GM12878 (cell line): ENCODE measurements around the gene CALHM2. TPM values are rescaled to one million over a fixed set of nuclear protein-coding genes. Genes with fewer than 3 reads are reported as not detected.

Experiments used
- ATAC-seq: fragments of 200-7000 bp; cut with Tn5 transposase; 3 replicates; pipeline ENCODE4 v1.9.1; 2020; ENCODE audit warnings: mild to moderate bottlenecking, moderate library complexity
- BruUV-seq: library from RNA; stranded (reverse); fragments of 400-500 nt; replicated peaks from 2 replicates; lab custom pipeline; 2021; lab: Mats Ljungman, UMichigan
- CTCF ChIA-PET: fragments of 300-600 bp; sonication (Branson Sonifier 250); formaldehyde crosslinking; extraction: SDS; loops from one replicate; lab custom pipeline; 2021; ENCODE audit warnings: inconsistent platforms; lab: Yijun Ruan, JAX
- POLR2A ChIA-PET: fragments of 350-600 bp; formaldehyde crosslinking; extraction: SDS; loops from one replicate; lab custom pipeline; 2021; ENCODE audit warnings: inconsistent platforms; lab: Charles Lee
- RAD21 ChIA-PET: fragments of 300-600 bp; sonication (Branson Sonifier 250); formaldehyde crosslinking; loops from one replicate; lab custom pipeline; 2023; ENCODE audit warnings: antibody characterized with exemption; ENCODE audit not compliant: unreplicated experiment; lab: Charles Lee
- SMC1A ChIA-PET: fragments of 300-600 bp; sonication (Branson Sonifier 250); formaldehyde crosslinking; loops from one replicate; lab custom pipeline; 2023; ENCODE audit not compliant: unreplicated experiment, uncharacterized antibody; lab: Charles Lee
- DNase-seq: peaks from one replicate; pipeline ENCODE4 v3.0.0-alpha.2; 2011; ENCODE audit warnings: low read depth, low spot score
- FAIRE-seq: peaks from 3 replicates; lab custom pipeline; 2011; peaks lifted over from hg19 to GRCh38; lab: Jason Lieb, UNC
- H2AFZ ChIP-seq: 2 replicates; pipeline ENCODE4 v1.6.0; 2011; ENCODE audit warnings: low read depth, low read length, control low read depth; ENCODE audit not compliant: control insufficient read depth
- H3K27ac ChIP-seq: 2 replicates; pipeline ENCODE4 v1.5.1; 2011; ENCODE audit warnings: control low read depth; ENCODE audit not compliant: control insufficient read depth, insufficient read depth
- H3K27me3 ChIP-seq, 2 experiments: replicated peaks in 1 of 2; 2 replicates each; pipeline versions ENCODE4 v1.6.0 to v1.6.1; 2011; ENCODE audit warnings: low read length in 1 of 2; ENCODE audit not compliant: control insufficient read depth in 2 of 2, insufficient read depth in 2 of 2
- H3K36me3 ChIP-seq, 2 experiments: 2 replicates each; pipeline ENCODE4 v1.5.1; 2011; ENCODE audit warnings: low read length in 1 of 2; ENCODE audit not compliant: control insufficient read depth in 2 of 2, insufficient read depth in 2 of 2
- H3K4me1 ChIP-seq: 2 replicates; pipeline ENCODE4 v1.6.1; 2011; ENCODE audit warnings: mild to moderate bottlenecking, low read length, moderate library complexity, mixed read lengths; ENCODE audit not compliant: control insufficient read depth, insufficient read depth
- H3K4me2 ChIP-seq: 2 replicates; pipeline ENCODE4 v1.6.0; 2011; ENCODE audit warnings: control low read depth; ENCODE audit not compliant: control insufficient read depth, insufficient read depth
- H3K4me3 ChIP-seq: fragments of 200-600 bp; sonication (generic); 2 replicates; pipeline ENCODE4 v1.5.1; 2016
- H3K79me2 ChIP-seq: 2 replicates; pipeline ENCODE4 v1.6.0; 2011; ENCODE audit warnings: low read length; ENCODE audit not compliant: control insufficient read depth, insufficient read depth
- H3K9ac ChIP-seq: 2 replicates; pipeline ENCODE4 v1.8.0; 2011; ENCODE audit warnings: low read length, control low read depth, mixed read lengths; ENCODE audit not compliant: control insufficient read depth, insufficient read depth
- H3K9me3 ChIP-seq: replicated peaks from 3 replicates; pipeline ENCODE4 v1.5.1; 2011; ENCODE audit warnings: mild to moderate bottlenecking, low read length; ENCODE audit not compliant: control insufficient read depth, insufficient read depth
- H4K20me1 ChIP-seq: 2 replicates; pipeline ENCODE4 v1.6.0; 2011; ENCODE audit not compliant: control insufficient read depth, insufficient read depth
- BACH1 ChIP-seq: fragments of 450-650 bp; IDR thresholded peaks from 2 replicates; pipeline ENCODE4 v1.6.1; 2017; ENCODE audit warnings: mild to moderate bottlenecking, borderline replicate concordance
- CHD1 ChIP-seq: IDR thresholded peaks from 2 replicates; pipeline ENCODE4 v1.6.1; 2012; ENCODE audit warnings: low read depth, low read length, improper control_type of control experiment
- DPF2 ChIP-seq: fragments of 450-650 bp; IDR thresholded peaks from 2 replicates; pipeline ENCODE4 v1.6.1; 2017; ENCODE audit warnings: mild to moderate bottlenecking
- EGR1 ChIP-seq, 2 experiments: IDR thresholded peaks; 1 replicate in 1 of 2; 2 replicates in 1 of 2; pipeline ENCODE4 v1.6.1; 2011 to 2012; ENCODE audit warnings: low read depth in 2 of 2, low read length in 2 of 2, borderline replicate concordance in 1 of 2, mild to moderate bottlenecking in 1 of 2, moderate library complexity in 1 of 2
- MLLT1 ChIP-seq: fragments of 450-650 bp; IDR thresholded peaks from 2 replicates; pipeline ENCODE4 v1.6.1; 2016; ENCODE audit warnings: mild to moderate bottlenecking
- NBN ChIP-seq: fragments of 450-650 bp; IDR thresholded peaks from 2 replicates; pipeline ENCODE4 v1.6.1; 2016
- PAX8 ChIP-seq: fragments of 450-650 bp; IDR thresholded peaks from 2 replicates; pipeline ENCODE4 v1.6.1; 2017; ENCODE audit warnings: mild to moderate bottlenecking, moderate library complexity
- RAD51 ChIP-seq: fragments of 450-650 bp; IDR thresholded peaks from 2 replicates; pipeline ENCODE4 v1.6.1; 2016; ENCODE audit warnings: moderate library complexity, mild to moderate bottlenecking, inconsistent platforms
- RB1 ChIP-seq: fragments of 450-650 bp; formaldehyde crosslinking; IDR thresholded peaks from 2 replicates; pipeline ENCODE4 v1.6.1; 2017; ENCODE audit warnings: mild to moderate bottlenecking, borderline replicate concordance
- SMAD1 ChIP-seq: fragments of 450-650 bp; IDR thresholded peaks from 2 replicates; pipeline ENCODE4 v1.6.1; 2018; ENCODE audit warnings: mild to moderate bottlenecking, low read depth; ENCODE audit not compliant: partially characterized antibody
- SPI1 ChIP-seq: IDR thresholded peaks from 2 replicates; pipeline ENCODE4 v1.6.1; 2011; ENCODE audit warnings: low read depth, mild to moderate bottlenecking, low read length, moderate library complexity, borderline replicate concordance; ENCODE audit not compliant: insufficient read depth
- SUZ12 ChIP-seq: fragments of 200-600 bp; sonication (generic); IDR thresholded peaks from one replicate; pipeline ENCODE4 v1.6.1; 2018; ENCODE audit warnings: antibody characterized with exemption, mild to moderate bottlenecking; ENCODE audit not compliant: unreplicated experiment
- TARDBP ChIP-seq: IDR thresholded peaks from 2 replicates; pipeline ENCODE4 v1.6.1; 2016; ENCODE audit warnings: borderline replicate concordance
- WGBS: methylation state at CpG from one replicate; pipeline ENCODE4 v1.1.6; 2016; ENCODE audit warnings: low lambda C conversion rate; ENCODE audit not compliant: insufficient replicate concordance, insufficient coverage; ENCODE audit errors: missing lambda C conversion rate; 5-methylcytosine and 5-hydroxymethylcytosine counted together
- in situ Hi-C: fragments of 300-500 bp; cut with MboI; formaldehyde crosslinking; loops from 9 replicates; pipeline ENCODE4 v1.14.3; 2018; ENCODE audit warnings: mixed read lengths
- intact Hi-C: fragments of 100-400 bp; cut with micrococcal nuclease; formaldehyde crosslinking; loops from one replicate; pipeline ENCODE4 v1.14.2; 2022; ENCODE audit not compliant: unreplicated experiment
- polyA plus RNA-seq, 11 experiments: library from polyadenylated mRNA; depleted of rRNA in 4 of 11; unstranded in 6 of 11; stranded (reverse) in 5 of 11; fragments of >200 nt; fragmentation: Nextera tagmentation in 4 of 11; fragmentation: Illumina TruSeq in 1 of 11; extraction: Ambion mirVana in 4 of 11; extraction: Trizol in 1 of 11; gene quantifications; 1 replicate in 1 of 11; 2 replicates in 10 of 11; pipeline versions ENCODE4 v1.2.1 to v1.2.3, GENCODE V29; 2011 to 2016; ENCODE audit warnings: inconsistent platforms in 2 of 11, missing spikeins in 2 of 11, low read depth in 1 of 11
- total RNA-seq, 4 experiments: library from RNA; depleted of rRNA in 3 of 4; stranded (reverse); fragments of >200 nt in 3 of 4; fragmentation: Illumina TruSeq in 1 of 4; extraction: Trizol in 1 of 4; gene quantifications; 2 replicates each; pipeline versions ENCODE4 v1.2.1 to v1.2.3, GENCODE V29; 2013 to 2021
- TF ChIP-seq, protein P1 (sequence below): fragments of 450-650 bp; IDR thresholded peaks from 2 replicates; pipeline ENCODE4 v1.6.1; 2017; ENCODE audit warnings: mild to moderate bottlenecking, low read depth, inconsistent platforms; ENCODE audit not compliant: poor library complexity, severe bottlenecking
- TF ChIP-seq, protein P2 (sequence below): IDR thresholded peaks from 2 replicates; pipeline ENCODE4 v1.6.1; 2011; ENCODE audit warnings: borderline replicate concordance, low read depth, mild to moderate bottlenecking, moderate library complexity, mixed read lengths, low read length; ENCODE audit not compliant: insufficient read depth; ENCODE audit errors: extremely low read length

CALHM2 gene
- total and polyA plus RNA-seq, 10 of the 15 experiments (the other 5 are each of a cell fraction or from before 2014, with no cell fraction given), result 0.60 to 23.7 (median 9.3) TPM

- Histone ChIP-seq H2AFZ (peak overlapping the region; percentile 21; the same call in 1 of the 2 replicates), H3K4me3 (peak overlapping the region; percentile 57; the same call in 1 of the 2 replicates), H4K20me1 (peaks cover 3% of the 10 kb centered on the region; the same call in 1 of the 2 replicates), H3K9me3 (no peaks in the 10 kb centered on the region), H3K27ac (no peak overlapping the region), H3K36me3 (no peaks in the 10 kb centered on the region), H3K4me1 (peaks cover 10% of the 10 kb centered on the region), H3K27me3 (peaks cover 15% of the 10 kb centered on the region in 2 experiments), H3K79me2 (no peaks in the 10 kb centered on the region), H3K4me2 (peak overlapping the region; percentile 79), H3K9ac (no peak overlapping the region)
- in situ Hi-C loops, result no loop called here
- ChIA-PET SMC1A (no interaction called here), CTCF (interaction anchor here (1.8 to 3.5 kb wide), 4 partner anchors 48 to 99 kb away, joined by 6 to 11 read pairs (median 9); no protein-coding TSS in a partner anchor), RAD21 (interaction anchor here (0.9 to 1.4 kb wide), 3 partner anchors 11 to 303 kb away, joined by 3 read pairs; partner anchors contain the start of gene CALHM1), POLR2A (no interaction called here)
- no peak for DNase-seq
- peak; percentile 44 for ATAC-seq
- FAIRE-seq, result no peak
- under 1% methylated on average over 63 of the region's 92 CpGs for WGBS
- BruUV-seq, result no TSS peak
- intact Hi-C loops, result loop anchor here (2.0 kb wide), 1 partner anchor 49 kb away; no protein-coding TSS in a partner anchor
- TF ChIP-seq, protein P1, sequence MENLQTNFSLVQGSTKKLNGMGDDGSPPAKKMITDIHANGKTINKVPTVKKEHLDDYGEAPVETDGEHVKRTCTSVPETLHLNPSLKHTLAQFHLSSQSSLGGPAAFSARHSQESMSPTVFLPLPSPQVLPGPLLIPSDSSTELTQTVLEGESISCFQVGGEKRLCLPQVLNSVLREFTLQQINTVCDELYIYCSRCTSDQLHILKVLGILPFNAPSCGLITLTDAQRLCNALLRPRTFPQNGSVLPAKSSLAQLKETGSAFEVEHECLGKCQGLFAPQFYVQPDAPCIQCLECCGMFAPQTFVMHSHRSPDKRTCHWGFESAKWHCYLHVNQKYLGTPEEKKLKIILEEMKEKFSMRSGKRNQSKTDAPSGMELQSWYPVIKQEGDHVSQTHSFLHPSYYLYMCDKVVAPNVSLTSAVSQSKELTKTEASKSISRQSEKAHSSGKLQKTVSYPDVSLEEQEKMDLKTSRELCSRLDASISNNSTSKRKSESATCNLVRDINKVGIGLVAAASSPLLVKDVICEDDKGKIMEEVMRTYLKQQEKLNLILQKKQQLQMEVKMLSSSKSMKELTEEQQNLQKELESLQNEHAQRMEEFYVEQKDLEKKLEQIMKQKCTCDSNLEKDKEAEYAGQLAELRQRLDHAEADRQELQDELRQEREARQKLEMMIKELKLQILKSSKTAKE, result no peak
- no peak for TF ChIP-seq RAD51
- TF ChIP-seq PAX8, result no peak
- no peak for TF ChIP-seq RB1
- TF ChIP-seq TARDBP, result no peak
- TF ChIP-seq, protein P2, sequence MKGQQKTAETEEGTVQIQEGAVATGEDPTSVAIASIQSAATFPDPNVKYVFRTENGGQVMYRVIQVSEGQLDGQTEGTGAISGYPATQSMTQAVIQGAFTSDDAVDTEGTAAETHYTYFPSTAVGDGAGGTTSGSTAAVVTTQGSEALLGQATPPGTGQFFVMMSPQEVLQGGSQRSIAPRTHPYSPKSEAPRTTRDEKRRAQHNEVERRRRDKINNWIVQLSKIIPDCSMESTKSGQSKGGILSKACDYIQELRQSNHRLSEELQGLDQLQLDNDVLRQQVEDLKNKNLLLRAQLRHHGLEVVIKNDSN, result no peak
- TF ChIP-seq MLLT1, result no peak
- TF ChIP-seq SPI1, result no peak
- peak; percentile 63 for TF ChIP-seq DPF2
- peak; percentile 32; the same call in 1 of the 2 replicates for TF ChIP-seq BACH1
- no peak for TF ChIP-seq CHD1
- TF ChIP-seq NBN, result no peak
- peak in 1 of 2 experiments; percentile 37; a peak in 1 of 3 replicates for TF ChIP-seq EGR1 (IDR thresholded peaks at IDR 0.05; ENCODE audit: borderline replicate concordance in 1 of 2, low read depth in 2 of 2, low read length in 2 of 2)
- TF ChIP-seq SUZ12, result peak; percentile 82
- no peak for TF ChIP-seq SMAD1
These were observed 42.0 kb upstream of the CALHM2 start for GRCh38 chr10:103493916-103494877.
